Esophagus muscularis mucosa (tissue), 4 donors: Measurements from ENCODE around the gene PPIL1. TPM values are rescaled to one million over a fixed set of nuclear protein-coding genes. Genes with fewer than 3 reads are reported as not detected.

Source experiments
- DNase-seq: peaks from one replicate; pipeline ENCODE4 v3.0.0-alpha.2; 2017; ENCODE audit errors: extremely low spot score
- H3K27ac ChIP-seq, 4 donors: fragments of 200-600 bp; sonication (generic); replicated peaks in 1 of 4; 1 replicate in 3 of 4; 2 replicates in 1 of 4; pipeline ENCODE4 v1.5.1; 2016 to 2019; ENCODE audit warnings: mild to moderate bottlenecking in 1 of 4
- H3K27me3 ChIP-seq, 4 donors: fragments of 200-600 bp; sonication (generic); one replicate each; pipeline versions ENCODE4 v1.5.1 to v1.6.0; 2016 to 2019
- H3K36me3 ChIP-seq, 4 donors: fragments of 200-600 bp; sonication (generic); one replicate each; pipeline ENCODE4 v1.5.1; 2016 to 2019
- H3K4me1 ChIP-seq, 4 donors: fragments of 200-600 bp; sonication (generic); one replicate each; pipeline ENCODE4 v1.5.1; 2016 to 2019
- H3K4me3 ChIP-seq, 4 donors: fragments of 200-600 bp; sonication (generic); 1 replicate in 2 of 4; 2 replicates in 2 of 4; pipeline ENCODE4 v1.5.1; 2016 to 2019; ENCODE audit warnings: mild to moderate bottlenecking in 4 of 4, moderate library complexity in 1 of 4
- H3K9me3 ChIP-seq, 4 donors: fragments of 200-600 bp; sonication (generic); 1 replicate in 3 of 4; 2 replicates in 1 of 4; pipeline ENCODE4 v1.5.1; 2016 to 2019
- EP300 ChIP-seq: sonication (generic); formaldehyde crosslinking; IDR thresholded peaks from one replicate; pipeline ENCODE4 v1.6.1; 2017; ENCODE audit warnings: antibody characterized with exemption
- POLR2A ChIP-seq: fragments of 450-650 bp; IDR thresholded peaks from one replicate; pipeline ENCODE4 v1.6.1; 2017; ENCODE audit warnings: antibody characterized with exemption, moderate library complexity, mild to moderate bottlenecking, low read depth
- POLR2AphosphoS5 ChIP-seq, 2 donors: sonication (generic); formaldehyde crosslinking; IDR thresholded peaks; one replicate each; pipeline ENCODE4 v1.6.1; 2017; ENCODE audit warnings: antibody characterized with exemption in 2 of 2
- WGBS: methylation state at CpG from one replicate; pipeline ENCODE4 v1.1.5; 2018; 5-methylcytosine and 5-hydroxymethylcytosine counted together
- intact Hi-C: fragments of 100-400 bp; cut with DNase I; formaldehyde crosslinking; loops from one replicate; pipeline ENCODE4 v1.15.1; 2023
- total RNA-seq, 4 donors: library from RNA; depleted of rRNA; stranded (reverse); fragments of >200 nt; gene quantifications; one replicate each; pipeline versions ENCODE4 v1.1.0 to v1.2.1, GENCODE V29; 2016
- TF ChIP-seq, protein P1 (sequence below), 3 experiments: fragments of 200-600 bp in 2 of 3; fragments of 450-650 bp in 1 of 3; sonication (generic) in 2 of 3; IDR thresholded peaks; one replicate each; pipeline ENCODE4 v1.5.1; 2017 to 2019; ENCODE audit warnings: antibody characterized with exemption in 3 of 3, mild to moderate bottlenecking in 2 of 3, moderate library complexity in 1 of 3

PPIL1 gene
- total RNA-seq, 4 donors from 2014 or later = 17.6 to 30.3 (median 25.4) TPM

- 73% methylated on average over 2 of the region's 2 CpGs for WGBS
- no peak for DNase-seq
- intact Hi-C loops = no loop called here
- Histone ChIP-seq H3K4me1 (peaks cover 0 to 7% (median 0%) of the 10 kb centered on the region in 4 donors), H3K27ac (no peak overlapping the region), H3K36me3 (peaks cover 0 to 46% (median 8%) of the 10 kb centered on the region in 4 donors), H3K4me3 (no peak overlapping the region), H3K9me3 (no peaks in the 10 kb centered on the region), H3K27me3 (no peaks in the 10 kb centered on the region)
- TF ChIP-seq POLR2AphosphoS5 (IDR thresholded peaks at IDR 0.05) (no peak), EP300 (no peak), POLR2A (no peak)
- TF ChIP-seq, protein P1, sequence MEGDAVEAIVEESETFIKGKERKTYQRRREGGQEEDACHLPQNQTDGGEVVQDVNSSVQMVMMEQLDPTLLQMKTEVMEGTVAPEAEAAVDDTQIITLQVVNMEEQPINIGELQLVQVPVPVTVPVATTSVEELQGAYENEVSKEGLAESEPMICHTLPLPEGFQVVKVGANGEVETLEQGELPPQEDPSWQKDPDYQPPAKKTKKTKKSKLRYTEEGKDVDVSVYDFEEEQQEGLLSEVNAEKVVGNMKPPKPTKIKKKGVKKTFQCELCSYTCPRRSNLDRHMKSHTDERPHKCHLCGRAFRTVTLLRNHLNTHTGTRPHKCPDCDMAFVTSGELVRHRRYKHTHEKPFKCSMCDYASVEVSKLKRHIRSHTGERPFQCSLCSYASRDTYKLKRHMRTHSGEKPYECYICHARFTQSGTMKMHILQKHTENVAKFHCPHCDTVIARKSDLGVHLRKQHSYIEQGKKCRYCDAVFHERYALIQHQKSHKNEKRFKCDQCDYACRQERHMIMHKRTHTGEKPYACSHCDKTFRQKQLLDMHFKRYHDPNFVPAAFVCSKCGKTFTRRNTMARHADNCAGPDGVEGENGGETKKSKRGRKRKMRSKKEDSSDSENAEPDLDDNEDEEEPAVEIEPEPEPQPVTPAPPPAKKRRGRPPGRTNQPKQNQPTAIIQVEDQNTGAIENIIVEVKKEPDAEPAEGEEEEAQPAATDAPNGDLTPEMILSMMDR (IDR thresholded peaks at IDR 0.05) = no peak
Observed at GRCh38 chr6:36865835-36866234, 8.8 kb downstream of the PPIL1 start.

DNA sequence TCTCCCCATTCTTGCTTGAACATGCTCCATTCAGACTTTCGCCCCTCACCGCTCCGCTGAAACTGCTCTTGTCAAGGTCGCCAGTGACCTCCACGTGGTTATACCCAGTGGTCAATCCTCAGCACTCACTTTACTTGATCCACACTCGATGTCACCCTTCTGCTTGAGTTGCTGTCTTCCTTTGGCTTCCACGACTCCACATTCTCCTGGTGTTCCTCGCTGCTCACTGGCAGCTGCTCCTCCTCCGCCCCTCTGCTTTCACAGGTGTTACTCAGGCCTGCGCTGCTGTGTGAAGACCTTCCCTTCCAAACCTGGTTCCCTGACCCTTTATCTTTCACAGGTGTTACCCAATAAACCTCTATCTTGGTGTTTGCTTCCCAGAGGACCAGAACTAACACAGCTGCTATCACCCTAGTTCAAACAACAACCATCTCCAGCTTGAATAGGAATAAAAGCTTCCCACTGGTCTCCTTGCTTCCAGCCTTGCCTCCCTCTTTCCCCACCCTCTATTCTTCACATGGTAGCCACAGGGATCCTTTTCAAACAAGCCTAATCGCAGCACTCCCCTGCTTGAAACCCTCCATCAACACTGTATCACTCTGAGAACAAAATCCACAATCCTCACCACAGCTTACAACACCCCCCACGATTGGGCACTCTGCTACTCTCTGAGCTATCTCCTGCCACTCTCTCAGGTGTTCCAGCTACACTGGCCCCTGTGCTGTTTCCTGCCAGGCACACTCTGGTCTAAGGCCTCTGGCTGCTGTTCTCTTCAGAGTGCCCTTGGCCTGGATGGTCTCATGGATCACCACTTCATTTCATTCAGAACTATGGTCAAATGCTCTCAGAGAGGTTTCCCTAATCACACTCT is 10.7 kb downstream of the PPIL1 start:
- H3K9me3 ChIP-seq = no peaks in the 10 kb centered on the region
- peaks cover 0 to 33% (median 4%) of the 10 kb centered on the region in 4 donors for H3K36me3 ChIP-seq
- H3K4me3 ChIP-seq = no peak overlapping the region
- TF ChIP-seq POLR2A (no peak), EP300 (no peak), POLR2AphosphoS5 (IDR thresholded peaks at IDR 0.05) (no peak)
- TF ChIP-seq, protein P1 (IDR thresholded peaks at IDR 0.05) = no peak
- H3K27me3 ChIP-seq = no peaks in the 10 kb centered on the region
- H3K4me1 ChIP-seq = peaks cover 4 to 10% (median 8%) of the 10 kb centered on the region in 4 donors
- no peak for DNase-seq
- WGBS = 91% methylated on average over 12 of the region's 12 CpGs
- H3K27ac ChIP-seq = no peak overlapping the region
- intact Hi-C loops = no loop called here

- Histone ChIP-seq H3K4me3 (no peak overlapping the region), H3K9me3 (no peaks in the 10 kb centered on the region), H3K27ac (no peak overlapping the region), H3K27me3 (no peaks in the 10 kb centered on the region), H3K4me1 (peaks cover 14 to 17% (median 16%) of the 10 kb centered on the region in 4 donors), H3K36me3 (peaks cover 0 to 28% (median 4%) of the 10 kb centered on the region in 4 donors)
- WGBS = 86% methylated on average over 4 of the region's 4 CpGs
- TF ChIP-seq EP300 (no peak), POLR2A (no peak), POLR2AphosphoS5 (IDR thresholded peaks at IDR 0.05) (no peak)
- TF ChIP-seq, protein P1 (IDR thresholded peaks at IDR 0.05) = no peak
- no peak for DNase-seq
- intact Hi-C loops = no loop called here
Observed at GRCh38 chr6:36862848-36863382, 11.7 kb downstream of the PPIL1 start.

GRCh38 chr6:36862164-36862847 is 12.3 kb downstream of the PPIL1 start:
- Histone ChIP-seq H3K4me1 (peaks cover 15 to 23% (median 18%) of the 10 kb centered on the region in 4 donors), H3K36me3 (peaks cover 0 to 22% (median 4%) of the 10 kb centered on the region in 4 donors), H3K27ac (no peak overlapping the region), H3K9me3 (no peaks in the 10 kb centered on the region), H3K4me3 (no peak overlapping the region), H3K27me3 (no peaks in the 10 kb centered on the region)
- WGBS = 87% methylated on average over 8 of the region's 8 CpGs
- intact Hi-C loops = no loop called here
- TF ChIP-seq, protein P1 (IDR thresholded peaks at IDR 0.05) = no peak
- TF ChIP-seq POLR2AphosphoS5 (IDR thresholded peaks at IDR 0.05) = no peak
- TF ChIP-seq EP300 = no peak
- TF ChIP-seq POLR2A = no peak
- no peak for DNase-seq
